Measurements from ENCODE around the gene ZNF341.
A peak's percentile ranks its signal among the peaks of the same experiment; 100 is the strongest.

Gene ZNF341

DNA sequence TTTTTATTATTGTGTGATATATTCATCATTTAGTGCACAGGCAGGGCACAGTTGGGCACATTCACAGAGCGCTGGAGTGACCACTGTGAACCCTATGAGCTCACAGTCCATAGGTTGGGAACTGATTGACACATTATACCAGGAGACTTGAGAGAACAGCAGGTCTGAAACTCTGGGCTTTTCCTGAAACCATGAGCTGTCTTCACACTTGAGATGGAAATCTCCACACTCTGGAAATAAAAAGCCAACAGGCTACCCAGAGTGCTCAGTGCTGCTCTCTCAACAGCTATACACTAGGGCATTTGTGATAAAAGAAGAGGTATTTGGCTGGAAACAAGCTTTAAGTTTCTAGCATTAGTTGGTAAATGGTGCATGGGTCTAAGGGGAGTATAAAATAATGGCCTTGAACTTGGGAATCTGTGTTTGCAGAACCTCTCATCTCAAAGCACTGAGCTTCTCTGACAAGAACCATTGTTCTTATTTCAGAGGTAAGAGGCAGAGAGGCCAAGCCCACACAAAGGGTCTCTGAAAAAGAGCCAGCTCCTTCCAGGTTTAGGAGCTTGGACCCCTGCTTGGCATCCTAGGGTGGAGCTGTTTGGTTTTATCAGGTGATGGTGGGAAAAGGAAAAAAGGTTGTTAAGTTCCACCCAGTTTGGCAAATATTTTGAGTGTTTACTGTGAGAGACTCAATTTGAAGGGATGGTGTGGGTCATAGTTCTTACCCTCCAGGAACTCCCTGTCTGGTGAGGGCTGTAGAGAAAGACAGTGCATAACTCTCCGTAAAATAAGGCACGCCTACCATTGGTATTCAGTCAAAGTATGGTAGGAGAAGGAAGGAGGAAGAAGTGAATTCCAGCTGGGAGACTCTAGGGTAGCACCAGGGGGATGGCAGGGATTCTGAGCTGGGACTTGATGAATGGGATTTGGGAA, 93.8 kb downstream of the ZNF341 start:
- no peak for DNase-seq (ENCODE audit: low spot score)

DNA sequence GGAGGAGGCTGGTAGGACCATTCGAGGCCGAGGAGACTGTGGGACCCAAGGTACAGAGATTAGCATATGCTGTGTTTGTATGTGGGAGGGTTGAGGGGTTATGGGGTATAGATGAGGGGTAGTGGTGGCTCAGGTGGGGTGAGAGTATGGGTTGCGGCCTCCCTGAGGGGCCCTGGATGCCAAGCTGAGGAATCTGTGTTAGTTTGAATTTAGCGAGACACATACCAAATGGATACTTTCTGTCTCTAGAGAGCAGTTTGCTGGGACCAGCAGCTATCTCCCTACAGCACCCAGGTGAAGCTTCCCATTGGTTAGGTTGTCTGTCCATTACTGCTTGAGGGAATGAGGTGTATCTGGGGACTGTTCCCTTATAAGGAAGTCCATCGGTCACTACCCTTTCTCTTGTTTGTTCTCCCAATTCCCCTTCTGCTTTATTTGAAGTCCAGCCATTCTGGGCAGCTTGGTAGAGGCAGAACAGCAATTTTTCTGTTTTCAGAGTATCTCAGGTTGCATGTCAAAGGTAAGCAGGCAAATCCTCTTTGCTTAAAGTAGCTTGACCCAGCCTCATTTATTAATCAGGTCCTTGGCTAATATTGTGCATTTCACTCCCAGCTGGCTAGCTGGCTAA, 94.6 kb downstream of the ZNF341 start:
- peak; percentile 36 for DNase-seq (ENCODE audit: low spot score)

DNA sequence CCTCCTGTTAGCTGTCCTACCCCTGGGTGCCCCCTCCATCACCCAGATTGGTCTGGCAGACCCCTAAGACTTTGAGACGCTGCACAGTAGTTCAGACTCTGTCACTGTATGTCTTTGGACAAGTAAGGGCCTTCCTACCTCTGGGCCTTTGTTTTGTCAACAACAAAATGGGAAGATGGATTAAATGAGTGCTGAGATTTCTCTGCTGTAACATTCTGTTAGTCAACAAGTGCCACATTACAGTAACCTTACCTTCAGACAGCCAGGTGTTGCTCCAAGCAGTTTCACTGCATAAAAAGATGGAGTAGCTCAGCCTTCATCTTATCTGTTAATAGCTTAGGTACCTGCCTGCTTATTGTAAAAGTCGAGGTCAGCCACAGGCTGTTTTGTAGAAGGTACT, 95.3 kb downstream of the ZNF341 start:
- no peak for DNase-seq (ENCODE audit: low spot score)

DNA sequence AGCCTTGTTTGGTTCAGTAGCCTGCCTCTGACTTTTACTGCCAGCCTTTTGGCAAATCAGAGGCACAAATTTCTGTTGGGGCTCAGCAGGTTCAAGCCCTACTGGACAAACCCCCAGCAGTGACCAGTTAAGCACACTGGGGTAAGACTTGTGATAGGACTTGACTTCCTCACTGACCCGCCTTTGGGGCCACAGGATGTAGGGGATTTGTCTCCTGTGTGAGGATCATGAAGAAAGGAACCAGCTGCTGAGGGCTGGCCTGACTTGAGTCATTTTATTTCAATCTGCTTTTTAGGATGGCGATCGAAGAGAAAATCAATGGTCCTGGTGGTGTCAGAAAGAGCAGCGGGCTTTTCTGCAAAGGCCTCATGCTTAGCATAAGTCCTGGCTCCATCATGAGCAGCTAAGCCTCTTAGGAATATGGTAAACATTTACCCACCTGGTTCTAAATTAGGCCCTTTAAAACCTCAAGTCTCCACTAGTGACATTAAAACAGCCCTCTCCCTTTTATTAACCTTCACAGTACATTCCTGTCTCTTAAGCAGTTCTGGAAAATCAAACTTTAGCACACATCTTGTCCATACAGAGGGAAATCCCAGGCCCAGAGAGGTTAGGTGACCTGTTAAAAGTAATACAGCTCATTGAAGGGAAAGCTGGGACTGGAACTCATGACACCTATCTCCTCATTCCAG, 96.0 kb downstream of the ZNF341 start:
- no peak for DNase-seq (ENCODE audit: low spot score)

DNA sequence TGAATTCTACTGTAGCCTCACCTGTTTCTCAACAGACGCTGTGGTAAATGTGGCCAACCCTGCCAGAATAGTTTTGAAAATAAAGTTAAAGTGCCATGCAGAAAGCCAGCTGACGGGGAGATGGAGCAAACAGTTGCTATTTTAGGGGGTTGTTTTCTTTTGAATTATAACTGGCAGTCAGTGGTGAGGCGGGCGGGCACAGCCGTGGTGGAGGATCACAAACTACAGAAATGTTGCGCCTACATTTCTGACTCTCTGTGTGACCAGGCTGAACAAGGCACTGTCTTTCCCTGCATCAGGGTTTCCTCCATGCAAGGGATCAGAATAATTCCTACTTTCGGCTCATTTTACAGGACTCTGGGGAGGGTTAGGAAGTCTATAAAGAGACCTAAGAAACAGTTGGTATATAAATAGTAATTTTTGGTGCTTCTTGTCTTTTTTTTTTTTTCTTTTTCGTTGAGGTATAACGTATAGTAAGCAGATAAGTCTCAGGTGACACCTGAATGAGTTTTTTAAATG, 96.6 kb downstream of the ZNF341 start:
- DNase-seq (ENCODE audit: low spot score), result no peak

DNA sequence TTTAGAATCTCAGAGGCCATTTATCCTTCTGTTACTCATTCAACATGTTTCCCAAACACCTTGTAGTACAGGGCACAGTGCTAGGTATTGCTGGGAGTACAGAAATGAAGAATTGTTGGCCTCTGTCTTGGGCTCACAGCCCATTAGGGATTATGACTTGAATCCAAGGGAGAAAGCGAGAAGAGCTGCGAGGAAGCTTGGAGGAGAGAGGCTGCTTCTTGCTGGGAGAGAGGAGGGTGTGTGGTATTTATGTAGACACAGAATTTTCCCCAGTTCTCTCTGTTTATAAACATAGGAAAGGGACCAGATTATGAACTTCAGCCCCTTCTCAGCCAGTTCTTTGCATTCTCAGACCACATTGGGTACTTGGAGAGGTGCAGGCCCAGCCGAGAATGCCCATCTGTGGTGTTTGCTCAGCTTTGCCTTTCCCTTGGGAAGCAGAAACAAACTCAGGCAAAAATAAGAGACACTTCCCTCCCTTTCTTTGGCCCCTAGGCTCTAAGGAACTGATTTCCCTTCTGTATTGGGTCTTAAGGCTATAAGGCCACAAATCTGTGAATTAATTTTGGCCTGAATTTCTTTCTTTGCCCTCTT, 97.3 kb downstream of the ZNF341 start:
- DNase-seq (ENCODE audit: low spot score), result no peak

DNA sequence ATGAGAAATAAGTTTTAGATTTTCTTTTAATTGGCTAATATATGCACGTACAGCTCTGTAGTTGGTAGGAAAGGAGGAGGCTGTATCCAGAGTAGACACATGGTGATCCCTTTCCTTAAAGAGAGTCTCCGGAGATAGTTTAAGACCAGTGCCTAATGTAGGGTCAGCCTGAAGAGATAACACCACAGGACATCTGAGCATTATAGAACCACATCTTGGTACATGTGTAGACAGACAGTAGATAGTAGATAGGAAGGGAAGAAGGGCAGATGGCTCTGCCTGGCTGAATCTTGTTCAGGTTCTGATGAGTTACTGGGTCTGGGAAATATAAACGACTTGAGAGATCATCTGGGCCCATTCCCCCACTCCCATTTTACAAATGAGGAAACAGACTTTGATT, 97.8 kb downstream of the ZNF341 start:
- DNase-seq (ENCODE audit: low spot score), result no peak

DNA sequence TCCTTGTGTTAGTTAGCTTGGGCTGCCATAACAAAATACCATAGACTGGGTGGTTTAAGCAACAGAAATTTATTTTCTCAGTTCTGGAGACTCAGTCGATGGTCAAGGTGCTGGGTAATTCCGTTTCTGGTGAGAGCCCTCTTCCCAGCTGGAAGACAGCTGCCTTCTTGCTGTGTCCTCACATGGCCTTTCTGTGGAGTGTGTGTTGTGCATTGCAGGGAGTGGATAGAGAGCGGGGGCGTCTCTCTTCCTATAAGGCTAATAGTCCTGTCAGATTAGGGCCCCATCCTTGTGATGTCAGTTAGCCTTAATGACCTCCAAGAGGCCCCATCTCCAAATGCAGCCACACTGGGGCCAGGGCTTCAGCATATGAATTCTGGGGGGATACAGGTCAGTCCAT, 98.6 kb downstream of the ZNF341 start:
- DNase-seq (ENCODE audit: low spot score), result no peak

DNA sequence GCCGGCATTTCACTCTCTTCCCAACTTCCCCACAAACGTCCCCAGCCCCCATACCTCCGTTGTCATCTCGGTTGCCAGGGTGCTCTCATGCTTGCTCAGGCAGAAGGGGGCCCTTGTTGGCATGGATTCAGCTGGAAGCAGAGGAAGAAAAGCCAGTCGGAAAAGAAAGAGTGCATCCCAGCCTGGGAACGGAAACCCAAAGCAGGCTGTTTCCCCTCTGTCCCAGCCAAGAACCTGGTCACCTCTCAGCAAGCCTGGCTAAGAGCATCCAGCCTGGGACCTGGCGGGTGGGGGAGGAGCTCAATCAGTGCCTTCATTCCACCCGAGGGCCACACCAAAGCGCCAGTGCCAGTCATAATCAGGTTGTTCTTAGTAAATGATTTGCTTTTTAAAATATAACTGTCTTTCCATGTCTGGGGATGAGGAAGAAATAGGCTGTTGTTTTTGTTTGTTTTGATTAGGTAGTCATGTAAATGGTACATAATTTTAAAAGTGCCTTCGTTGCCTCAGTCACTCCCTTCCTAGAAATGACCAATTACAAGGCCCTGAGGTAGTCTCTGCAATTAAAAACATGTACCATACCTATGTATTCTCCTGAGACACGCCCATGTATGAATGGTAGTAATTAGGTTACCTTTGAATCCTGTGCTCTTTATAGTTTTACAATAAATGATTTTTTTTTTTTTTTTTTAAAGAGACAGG, 100.5 kb downstream of the ZNF341 start:
- no peak for DNase-seq (ENCODE audit: low spot score)

DNA sequence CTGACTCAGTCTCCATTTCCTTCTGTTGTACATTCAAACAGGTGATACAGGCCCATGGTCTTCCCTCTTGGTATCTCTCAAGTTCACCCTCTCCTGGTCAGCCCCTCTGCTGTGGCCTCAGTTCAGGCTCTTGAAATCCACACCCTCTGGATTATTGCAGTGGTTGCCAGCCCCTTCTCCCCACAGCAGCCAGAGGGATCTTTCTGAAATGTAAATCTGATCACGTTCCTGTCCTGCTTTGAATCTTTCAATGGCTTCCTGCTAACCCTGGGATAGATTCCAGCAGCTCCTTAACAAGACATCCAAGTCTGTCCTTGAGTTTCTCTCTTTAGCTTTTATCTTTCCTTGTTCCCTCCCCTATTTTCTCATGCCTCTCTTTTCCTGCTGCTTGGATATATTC, 101.5 kb downstream of the ZNF341 start:
- no peak for DNase-seq (ENCODE audit: low spot score)

DNA sequence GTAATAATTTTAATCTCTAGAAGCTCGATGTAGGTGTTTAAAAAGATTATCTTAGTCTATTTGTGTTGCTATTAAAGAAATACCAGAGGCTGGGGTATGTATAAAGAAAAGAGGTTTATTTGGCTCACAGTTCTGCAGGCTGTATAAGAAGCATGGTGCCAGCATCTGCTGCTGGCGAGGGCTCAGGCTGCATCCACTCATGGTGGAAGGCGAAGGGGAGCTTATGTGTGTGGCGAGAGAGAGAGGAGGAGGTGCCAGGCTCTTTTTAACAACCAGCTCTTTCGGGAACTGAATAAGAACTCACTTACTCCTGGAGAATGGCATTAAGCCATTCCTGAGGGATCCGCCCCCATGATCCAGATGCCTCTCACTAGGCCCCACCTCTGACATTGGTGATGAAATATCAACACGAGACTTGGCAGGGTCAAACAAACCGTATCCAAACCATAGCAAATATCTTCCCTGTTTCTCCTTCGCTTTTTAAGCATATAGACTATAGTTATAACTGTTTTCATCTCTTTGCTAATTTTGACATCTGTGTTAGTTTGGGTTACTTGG, 103.9 kb downstream of the ZNF341 start:
- DNase-seq (ENCODE audit: low spot score), result no peak

DNA sequence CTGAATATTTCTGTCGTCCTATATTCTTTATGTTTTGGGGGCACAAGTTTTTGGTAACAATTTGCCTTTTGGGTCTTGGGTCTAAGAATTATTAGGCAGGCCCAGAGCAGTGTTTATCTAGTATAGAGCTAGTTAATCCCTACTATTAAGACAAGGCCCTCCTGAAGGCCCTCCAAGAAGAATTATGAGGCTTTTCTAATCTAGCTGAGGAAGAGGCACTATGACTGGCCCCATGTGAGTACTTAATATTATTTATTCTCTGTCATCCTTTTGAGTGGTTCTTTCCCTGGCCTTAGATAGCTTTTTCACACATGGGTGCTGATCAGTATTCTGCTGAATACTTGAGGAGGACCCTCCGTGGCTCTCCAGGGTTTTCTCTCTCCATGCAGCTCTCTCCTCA, 104.5 kb downstream of the ZNF341 start:
- no peak for DNase-seq (ENCODE audit: low spot score)

DNA sequence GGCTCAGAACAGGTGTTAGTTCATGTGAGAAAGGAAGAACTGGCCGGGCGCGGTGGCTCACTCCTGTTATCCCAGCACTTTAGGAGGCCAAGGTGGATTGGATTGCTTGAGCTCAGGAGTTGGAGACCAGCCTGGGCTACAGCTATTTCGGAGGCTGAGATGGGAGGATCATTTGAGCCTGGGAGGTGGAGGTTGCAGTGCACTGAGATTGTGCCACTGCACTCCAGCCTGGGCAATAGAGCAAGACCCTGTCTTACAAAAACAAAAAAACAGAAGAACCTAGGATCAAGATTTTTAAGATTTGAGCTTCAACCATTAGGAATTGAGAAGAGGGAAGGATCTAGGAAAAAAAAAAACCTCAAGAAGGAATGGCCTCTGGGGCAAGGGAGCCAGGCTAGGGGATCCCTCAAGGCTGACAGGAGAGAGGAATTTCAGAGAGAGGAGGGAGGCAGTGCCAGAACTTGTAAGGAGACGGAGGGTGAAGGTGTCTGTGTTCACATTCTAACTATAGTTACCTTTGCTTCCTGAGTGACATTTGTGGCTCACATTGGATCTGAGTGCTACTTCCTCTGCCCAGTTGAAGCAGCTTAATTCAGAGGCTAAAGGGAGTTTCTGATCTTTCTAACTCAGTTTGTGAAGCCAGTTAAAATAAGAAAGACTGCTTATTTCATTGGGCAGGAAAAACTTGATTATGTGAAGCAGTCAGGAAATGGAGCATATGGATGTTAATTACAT, 105.5 kb downstream of the ZNF341 start:
- no peak for DNase-seq (ENCODE audit: low spot score)

DNA sequence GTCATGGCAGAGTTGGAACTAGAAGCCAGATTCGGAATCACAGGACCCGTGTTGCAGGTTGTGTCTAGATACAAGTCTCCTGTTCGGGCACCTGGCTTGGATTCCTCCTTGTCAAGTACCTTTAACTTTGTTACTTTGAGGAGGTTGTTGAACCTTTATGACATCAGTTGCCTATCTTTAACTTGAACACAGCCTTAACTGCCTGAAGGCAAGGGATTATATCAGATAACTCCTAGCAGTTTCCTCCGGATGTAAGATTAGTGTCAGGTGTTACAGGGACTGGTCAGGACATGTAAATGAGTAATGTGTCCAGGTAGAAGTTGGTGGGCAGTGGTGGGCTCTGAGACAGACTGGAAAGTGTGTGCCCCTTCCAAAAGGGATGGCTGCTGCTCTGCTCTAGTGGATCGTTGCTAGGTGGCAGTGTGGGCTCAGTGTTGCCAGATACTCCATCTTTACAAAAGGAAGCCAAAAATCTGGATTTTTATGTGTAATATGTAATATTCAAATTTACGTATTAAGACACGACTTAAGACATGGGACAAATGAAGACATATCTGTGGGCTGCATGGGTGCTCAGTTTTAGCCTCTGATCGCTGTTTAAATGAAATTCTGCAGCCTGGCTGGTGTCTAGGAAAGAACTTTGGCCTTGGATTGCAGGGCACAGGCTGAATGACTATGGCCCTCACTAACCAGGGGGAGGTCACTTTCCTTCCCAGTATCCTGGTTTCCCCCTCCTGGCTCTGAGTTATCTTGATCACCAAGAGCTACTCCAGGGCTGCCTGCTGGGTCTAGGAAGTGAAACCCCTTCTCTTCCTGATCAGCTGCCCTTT, 106.5 kb downstream of the ZNF341 start:
- no peak for DNase-seq (ENCODE audit: low spot score)

DNA sequence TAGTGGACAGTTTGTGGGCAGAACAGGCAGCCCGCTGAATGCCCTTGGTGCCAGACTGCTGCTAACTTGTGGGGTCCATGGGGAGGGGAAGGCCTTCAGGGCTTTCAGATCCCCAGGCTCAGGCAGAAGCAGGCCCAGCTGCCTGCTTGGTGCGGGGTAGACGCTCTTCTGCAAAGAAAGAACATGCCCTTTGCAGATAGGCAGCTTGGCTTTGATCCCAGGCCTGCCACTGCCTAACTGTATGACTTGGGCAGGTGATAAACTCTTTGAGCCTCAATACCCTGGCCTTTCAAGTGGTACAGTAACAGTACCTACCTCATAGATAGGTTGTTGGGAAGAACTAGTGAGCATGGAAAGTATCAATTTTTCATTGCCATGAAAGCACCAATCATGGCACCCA, 107.8 kb downstream of the ZNF341 start:
- no peak for DNase-seq (ENCODE audit: low spot score)

DNA sequence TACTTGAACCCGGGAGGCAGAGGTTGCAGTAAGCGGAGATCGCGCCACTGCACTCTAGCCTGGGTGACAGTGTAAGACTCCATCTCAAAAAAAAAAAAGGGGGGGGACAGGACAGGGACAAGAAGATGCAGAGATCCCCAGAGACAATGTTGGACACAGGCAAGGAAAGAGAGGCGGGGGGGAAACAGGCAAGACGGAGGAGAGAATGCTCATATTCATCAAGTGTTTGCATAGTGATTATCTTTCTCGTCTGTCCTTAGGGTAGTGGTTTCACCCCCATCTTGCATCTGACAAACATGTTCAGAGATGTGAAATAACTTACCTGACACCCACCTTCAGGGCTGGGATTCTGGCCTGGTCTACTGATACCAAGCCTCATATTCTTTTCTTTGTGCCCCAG, 108.4 kb downstream of the ZNF341 start:
- no peak for DNase-seq (ENCODE audit: low spot score)

DNA sequence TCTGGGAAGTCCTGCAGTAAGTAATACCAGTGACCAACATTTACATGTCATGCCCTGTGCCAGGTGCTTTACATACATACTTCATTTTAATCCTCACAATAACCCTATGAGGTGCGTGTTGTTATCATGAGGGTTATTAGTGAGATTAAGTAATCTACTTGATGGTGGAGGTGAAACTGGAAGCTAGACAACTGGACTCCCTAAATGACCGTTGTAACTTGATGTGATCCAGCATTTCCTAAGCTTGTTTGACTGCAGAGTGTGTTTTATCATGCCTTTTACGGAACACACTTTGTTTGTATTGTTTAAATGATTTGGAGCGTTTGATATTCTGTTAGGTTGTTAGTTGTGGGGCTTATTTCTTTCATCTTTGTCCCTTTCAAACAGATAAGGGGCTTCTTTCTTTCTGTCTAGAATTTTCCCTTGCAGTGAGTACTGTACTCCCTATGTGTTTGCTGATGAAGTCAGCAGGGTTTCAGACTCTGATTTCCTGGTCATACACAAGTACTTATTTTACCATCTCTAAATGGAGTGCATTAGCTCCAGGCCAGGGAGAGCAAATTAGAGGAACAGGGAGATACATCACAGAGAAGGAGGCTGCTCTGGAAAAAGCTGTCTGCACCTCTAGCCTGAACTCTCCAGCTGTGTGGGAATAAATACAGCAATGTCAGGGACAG, 109.1 kb downstream of the ZNF341 start:
- no peak for DNase-seq (ENCODE audit: low spot score)

DNA sequence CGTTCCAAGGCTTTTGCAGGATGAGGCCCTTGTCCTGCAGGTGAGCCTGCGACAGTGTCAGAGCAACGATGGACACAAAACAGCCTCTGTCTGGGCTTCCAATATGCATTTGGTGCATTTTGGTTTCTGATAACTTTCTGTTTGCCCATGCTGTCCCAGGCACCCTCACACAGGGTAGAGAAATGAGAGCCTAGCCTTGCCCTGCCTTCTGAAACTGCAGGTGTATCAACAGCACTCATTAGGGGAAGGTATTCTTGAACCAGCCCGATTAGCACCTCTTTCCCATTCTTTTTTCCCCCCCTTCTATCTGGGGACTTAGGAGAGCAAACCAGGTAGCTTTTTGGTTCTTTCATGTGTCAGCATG, 109.6 kb downstream of the ZNF341 start:
- no peak for DNase-seq (ENCODE audit: low spot score)
